Neural progenitor cell (in vitro differentiated cells): ENCODE data around the gene SLC44A5. TPM values are rescaled to one million over a fixed set of nuclear protein-coding genes. Genes with fewer than 3 reads are reported as not detected.

Experiments
- DNase-seq: peaks from one replicate; pipeline ENCODE4 v3.0.0-alpha.2; 2016; ENCODE audit warnings: low spot score
- H2AFZ ChIP-seq: fragments of 200-600 bp; sonication (generic); replicated peaks from 2 replicates; pipeline ENCODE4 v1.6.1; 2016; ENCODE audit warnings: antibody characterized with exemption
- H3F3A ChIP-seq: fragments of 200-600 bp; sonication (generic); 2 replicates; pipeline ENCODE4 v1.6.1; 2016; ENCODE audit warnings: antibody characterized with exemption, low read depth
- H3K27ac ChIP-seq: fragments of 200-600 bp; sonication (generic); 2 replicates; pipeline ENCODE4 v1.5.1; 2016; ENCODE audit warnings: mild to moderate bottlenecking
- H3K27me3 ChIP-seq: fragments of 200-600 bp; sonication (generic); 2 replicates; pipeline ENCODE4 v1.6.1; 2016; ENCODE audit warnings: mild to moderate bottlenecking, moderate library complexity
- H3K36me3 ChIP-seq: fragments of 200-600 bp; sonication (generic); 2 replicates; pipeline ENCODE4 v1.5.1; 2016
- H3K4me1 ChIP-seq: fragments of 200-600 bp; sonication (generic); 2 replicates; pipeline ENCODE4 v1.6.1; 2016; ENCODE audit warnings: mixed run types
- H3K4me2 ChIP-seq: fragments of 200-600 bp; sonication (generic); 2 replicates; pipeline ENCODE4 v1.6.1; 2016
- H3K4me3 ChIP-seq: fragments of 200-600 bp; sonication (generic); 2 replicates; pipeline ENCODE4 v1.5.1; 2016
- H3K79me2 ChIP-seq: fragments of 200-600 bp; sonication (generic); 2 replicates; pipeline ENCODE4 v1.6.1; 2016; ENCODE audit warnings: low read depth
- H3K9ac ChIP-seq: fragments of 200-600 bp; sonication (generic); 2 replicates; pipeline ENCODE4 v1.6.1; 2016
- H3K9me3 ChIP-seq: fragments of 200-600 bp; sonication (generic); 2 replicates; pipeline ENCODE4 v1.5.1; 2016; ENCODE audit warnings: low read depth
- H4K20me1 ChIP-seq: fragments of 200-600 bp; sonication (generic); 2 replicates; pipeline ENCODE4 v1.6.1; 2016; ENCODE audit warnings: low read depth
- H3K27ac Mint-ChIP-seq: 3 replicates; pipeline ENCODE4 v1.8.0; 2021; ENCODE audit warnings: mixed read lengths
- H3K27me3 Mint-ChIP-seq: 2 replicates; pipeline ENCODE4 v1.8.0; 2022; ENCODE audit warnings: low read depth, mild to moderate bottlenecking, inconsistent platforms, moderate library complexity, mixed read lengths; ENCODE audit not compliant: insufficient read depth
- H3K36me3 Mint-ChIP-seq: 3 replicates; pipeline ENCODE4 v1.8.0; 2021; ENCODE audit warnings: mixed read lengths
- H3K4me1 Mint-ChIP-seq: 3 replicates; pipeline ENCODE4 v1.8.0; 2021; ENCODE audit warnings: mixed read lengths
- H3K4me3 Mint-ChIP-seq: 3 replicates; pipeline ENCODE4 v1.8.0; 2021; ENCODE audit warnings: mild to moderate bottlenecking, moderate library complexity, mixed read lengths
- H3K9me3 Mint-ChIP-seq: 3 replicates; pipeline ENCODE4 v1.8.0; 2020; ENCODE audit warnings: mixed read lengths
- CTCF ChIP-seq: fragments of 200-600 bp; sonication (generic); IDR thresholded peaks from 2 replicates; pipeline ENCODE4 v1.5.1; 2017; ENCODE audit warnings: antibody characterized with exemption, mild to moderate bottlenecking
- EZH2 ChIP-seq: fragments of 200-600 bp; sonication (generic); IDR thresholded peaks from 2 replicates; pipeline ENCODE4 v1.6.1; 2017; ENCODE audit warnings: antibody characterized with exemption, mild to moderate bottlenecking, moderate library complexity
- EZH2phosphoT487 ChIP-seq: fragments of 200-600 bp; sonication (generic); IDR thresholded peaks from 2 replicates; pipeline ENCODE4 v1.6.1; 2017; ENCODE audit warnings: antibody characterized with exemption
- total RNA-seq: library from RNA; depleted of rRNA; stranded (reverse); fragments of >200 nt; gene quantifications from 2 replicates; pipeline ENCODE4 v1.2.3, GENCODE V29; 2015; ENCODE audit warnings: low replicate concordance

SLC44A5 gene
- total RNA-seq, 1 donor from 2014 or later: 25.3 TPM

GRCh38 chr1:75471252-75471651 is 139.7 kb downstream of the SLC44A5 start:
- TF ChIP-seq EZH2 (no peak), EZH2phosphoT487 (no peak), CTCF (no peak)
- H4K20me1 ChIP-seq: no peaks in the 10 kb centered on the region
- no peaks in the 10 kb centered on the region for H3K36me3 Mint-ChIP-seq
- H3K27ac Mint-ChIP-seq: no peak overlapping the region
- H3K4me1 Mint-ChIP-seq: no peaks in the 10 kb centered on the region
- no peak overlapping the region for H3K27ac ChIP-seq
- no peak overlapping the region for H2AFZ ChIP-seq
- peaks cover 3% of the 10 kb centered on the region for H3K27me3 Mint-ChIP-seq
- H3K79me2 ChIP-seq: no peaks in the 10 kb centered on the region
- H3K36me3 ChIP-seq: no peaks in the 10 kb centered on the region
- no peak for DNase-seq
- no peaks in the 10 kb centered on the region for H3K4me1 ChIP-seq
- H3F3A ChIP-seq: no peaks in the 10 kb centered on the region
- H3K9me3 Mint-ChIP-seq: peaks cover 5% of the 10 kb centered on the region
- no peak overlapping the region for H3K4me3 Mint-ChIP-seq
- no peaks in the 10 kb centered on the region for H3K9me3 ChIP-seq
- no peak overlapping the region for H3K9ac ChIP-seq
- no peak overlapping the region for H3K4me2 ChIP-seq
- no peaks in the 10 kb centered on the region for H3K27me3 ChIP-seq
- no peak overlapping the region for H3K4me3 ChIP-seq

GRCh38 chr1:75470448-75470847 is 140.5 kb downstream of the SLC44A5 start:
- no peaks in the 10 kb centered on the region for H3K27me3 ChIP-seq
- TF ChIP-seq CTCF (no peak), EZH2 (no peak), EZH2phosphoT487 (no peak)
- no peaks in the 10 kb centered on the region for H3K79me2 ChIP-seq
- H3K9me3 ChIP-seq: no peaks in the 10 kb centered on the region
- no peak overlapping the region for H3K4me3 Mint-ChIP-seq
- peaks cover 5% of the 10 kb centered on the region for H3K9me3 Mint-ChIP-seq
- H3K27ac ChIP-seq: no peak overlapping the region
- no peak overlapping the region for H3K4me2 ChIP-seq
- no peaks in the 10 kb centered on the region for H4K20me1 ChIP-seq
- no peaks in the 10 kb centered on the region for H3F3A ChIP-seq
- no peak for DNase-seq
- no peak overlapping the region for H3K9ac ChIP-seq
- H3K36me3 Mint-ChIP-seq: no peaks in the 10 kb centered on the region
- peaks cover 3% of the 10 kb centered on the region for H3K27me3 Mint-ChIP-seq
- H3K4me1 ChIP-seq: no peaks in the 10 kb centered on the region
- no peak overlapping the region for H2AFZ ChIP-seq
- peak overlapping the region; percentile 16 for H3K27ac Mint-ChIP-seq
- no peaks in the 10 kb centered on the region for H3K36me3 ChIP-seq
- no peak overlapping the region for H3K4me3 ChIP-seq
- H3K4me1 Mint-ChIP-seq: no peaks in the 10 kb centered on the region

- peaks cover 3% of the 10 kb centered on the region for H3K27me3 Mint-ChIP-seq
- peaks cover 5% of the 10 kb centered on the region for H3K9me3 Mint-ChIP-seq
- no peaks in the 10 kb centered on the region for H3K4me1 ChIP-seq
- no peaks in the 10 kb centered on the region for H3K9me3 ChIP-seq
- no peak overlapping the region for H3K4me3 Mint-ChIP-seq
- H3K27ac Mint-ChIP-seq: no peak overlapping the region
- no peak overlapping the region for H2AFZ ChIP-seq
- no peaks in the 10 kb centered on the region for H3K79me2 ChIP-seq
- H3F3A ChIP-seq: no peaks in the 10 kb centered on the region
- TF ChIP-seq EZH2 (no peak), CTCF (no peak), EZH2phosphoT487 (no peak)
- H3K36me3 Mint-ChIP-seq: no peaks in the 10 kb centered on the region
- H4K20me1 ChIP-seq: no peaks in the 10 kb centered on the region
- no peak overlapping the region for H3K27ac ChIP-seq
- no peak overlapping the region for H3K9ac ChIP-seq
- no peak overlapping the region for H3K4me2 ChIP-seq
- no peak overlapping the region for H3K4me3 ChIP-seq
- DNase-seq: no peak
- no peaks in the 10 kb centered on the region for H3K27me3 ChIP-seq
- no peaks in the 10 kb centered on the region for H3K4me1 Mint-ChIP-seq
- H3K36me3 ChIP-seq: no peaks in the 10 kb centered on the region
Measured at GRCh38 chr1:75469586-75470173, 141.2 kb downstream of the SLC44A5 start.
